Transverse colon (tissue), 4 donors: ENCODE results near the gene ZFPM1. TPM values are rescaled to one million over a fixed set of nuclear protein-coding genes. Genes with fewer than 3 reads are reported as not detected.

Source experiments
- DNase-seq: peaks from one replicate; pipeline ENCODE4 v3.0.0-alpha.2; 2019
- H3K27ac ChIP-seq, 4 donors: fragments of 200-600 bp; sonication (generic); 2 replicates each; pipeline ENCODE4 v1.5.1; 2016 to 2018; ENCODE audit warnings: inconsistent platforms in 4 of 4
- H3K27me3 ChIP-seq: fragments of 200-600 bp; sonication (generic); 2 replicates; pipeline ENCODE4 v1.5.1; 2017; ENCODE audit warnings: inconsistent platforms
- H3K36me3 ChIP-seq, 4 donors: fragments of 200-600 bp; sonication (generic); 2 replicates each; pipeline ENCODE4 v1.5.1; 2017 to 2019; ENCODE audit warnings: inconsistent platforms in 4 of 4
- H3K4me1 ChIP-seq, 4 donors: fragments of 200-600 bp; sonication (generic); 2 replicates each; pipeline ENCODE4 v1.5.1; 2017 to 2020; ENCODE audit warnings: inconsistent platforms in 4 of 4
- H3K4me3 ChIP-seq, 4 donors: fragments of 200-600 bp; sonication (generic); 1 replicate in 1 of 4; 2 replicates in 3 of 4; pipeline versions ENCODE4 v1.5.1 to v1.6.1; 2017 to 2019; ENCODE audit warnings: inconsistent platforms in 4 of 4
- H3K9me3 ChIP-seq, 2 donors: fragments of 200-600 bp; sonication (generic); 2 replicates each; pipeline ENCODE4 v1.5.1; 2017 to 2019; ENCODE audit warnings: inconsistent platforms in 2 of 2
- CTCF ChIP-seq, 5 experiments: fragments of 200-600 bp in 3 of 5; fragments of 450-650 bp in 2 of 5; sonication (generic) in 3 of 5; IDR thresholded peaks; 1 replicate in 2 of 5; 2 replicates in 3 of 5; pipeline ENCODE4 v1.5.1; 2016 to 2017; ENCODE audit warnings: antibody characterized with exemption in 5 of 5, inconsistent platforms in 3 of 5, mild to moderate bottlenecking in 2 of 5, moderate library complexity in 1 of 5
- EP300 ChIP-seq: sonication (generic); formaldehyde crosslinking; IDR thresholded peaks from one replicate; pipeline ENCODE4 v1.6.1; 2017; ENCODE audit warnings: antibody characterized with exemption, low read depth
- POLR2A ChIP-seq: fragments of 450-650 bp; IDR thresholded peaks from one replicate; pipeline ENCODE4 v1.6.1; 2016; ENCODE audit warnings: antibody characterized with exemption, mild to moderate bottlenecking, moderate library complexity
- POLR2AphosphoS5 ChIP-seq, 3 donors: sonication (generic); formaldehyde crosslinking; IDR thresholded peaks; one replicate each; pipeline ENCODE4 v1.6.1; 2016; ENCODE audit warnings: antibody characterized with exemption in 3 of 3
- WGBS, 2 donors: methylation state at CpG; one replicate each; pipeline ENCODE4 v1.1.5; 2018; ENCODE audit warnings: low coverage in 1 of 2; 5-methylcytosine and 5-hydroxymethylcytosine counted together
- in situ Hi-C, 4 donors: fragments of 200-750 bp; cut with MboI; loops; one replicate each; pipeline versions ENCODE4 v1.15.0 to v1.15.1; 2017; ENCODE audit warnings: low sequenced_read_pairs in 3 of 4, low pct_ligation_motif_present in 1 of 4, low pct_unique_long_range_greater_than_20kb in 1 of 4
- intact Hi-C: fragments of 100-400 bp; cut with DNase I; formaldehyde crosslinking; loops from one replicate; pipeline ENCODE4 v1.15.1; 2023; ENCODE audit warnings: low total_unique reads
- total RNA-seq, 4 donors: library from RNA; depleted of rRNA; stranded (reverse); fragments of >200 nt; gene quantifications; one replicate each; pipeline ENCODE4 v1.1.0, GENCODE V29; 2016

Gene ZFPM1
- total RNA-seq, 4 donors from 2014 or later = 1.2 to 4.6 (median 3.1) TPM

- 71 to 87% methylated on average over 4 to 9 of the region's 11 CpGs for WGBS, 2 donors
- Histone ChIP-seq H3K36me3 (no peaks in the 10 kb centered on the region), H3K27ac (no peak overlapping the region), H3K27me3 (no peaks in the 10 kb centered on the region), H3K4me3 (no peak overlapping the region), H3K9me3 (no peaks in the 10 kb centered on the region), H3K4me1 (peaks cover 12 to 37% (median 27%) of the 10 kb centered on the region in 4 donors)
- no peak for DNase-seq
- in situ Hi-C loops (no loop called here), intact Hi-C loops (no loop called here)
- TF ChIP-seq POLR2AphosphoS5 (IDR thresholded peaks at IDR 0.05) (no peak), POLR2A (no peak), CTCF (IDR thresholded peaks at IDR 0.05) (no peak), EP300 (no peak)
These were observed 77.8 kb downstream of the ZFPM1 start for GRCh38 chr16:88530858-88531203.

GRCh38 chr16:88531346-88531745 lies 78.3 kb downstream of the ZFPM1 start:
- DNase-seq = no peak
- Histone ChIP-seq H3K4me3 (no peak overlapping the region), H3K27me3 (no peaks in the 10 kb centered on the region), H3K27ac (no peak overlapping the region), H3K4me1 (peaks cover 10 to 34% (median 23%) of the 10 kb centered on the region in 4 donors), H3K36me3 (no peaks in the 10 kb centered on the region), H3K9me3 (no peaks in the 10 kb centered on the region)
- in situ Hi-C loops (no loop called here), intact Hi-C loops (no loop called here)
- no peak for TF ChIP-seq EP300
- TF ChIP-seq CTCF (IDR thresholded peaks at IDR 0.05) = no peak
- no peak for TF ChIP-seq POLR2AphosphoS5 (IDR thresholded peaks at IDR 0.05)
- TF ChIP-seq POLR2A = no peak
- WGBS, 2 donors = 75 to 90% methylated on average over 2 to 12 of the region's 12 CpGs

- no peaks in the 10 kb centered on the region for H3K9me3 ChIP-seq
- in situ Hi-C loops = no loop called here
These were observed 78.9 kb downstream of the ZFPM1 start for GRCh38 chr16:88531931-88532433.

More at GRCh38 chr16:88531931-88532433, 78.9 kb downstream of the ZFPM1 start:
- intact Hi-C loops = no loop called here
- Histone ChIP-seq H3K27me3 (no peaks in the 10 kb centered on the region), H3K4me3 (no peak overlapping the region), H3K36me3 (no peaks in the 10 kb centered on the region), H3K4me1 (peaks cover 10 to 27% (median 21%) of the 10 kb centered on the region in 4 donors), H3K27ac (no peak overlapping the region)
- 92% methylated on average over 28 of the region's 34 CpGs; no CpG with 5 or more reads in 1 of the 2 donors for WGBS, 2 donors
- no peak for DNase-seq
- TF ChIP-seq POLR2AphosphoS5 (IDR thresholded peaks at IDR 0.05) (no peak), EP300 (no peak), POLR2A (no peak), CTCF (IDR thresholded peaks at IDR 0.05) (no peak)
